Measurements from ENCODE around the gene TMEM198. TPM values are rescaled to one million over a fixed set of nuclear protein-coding genes. Genes with fewer than 3 reads are reported as not detected.
A peak's percentile ranks its signal among the peaks of the same experiment; 100 is the strongest.

TMEM198 gene
- total RNA-seq, 1 donor from 2014 or later: 2.5 TPM

GRCh38 chr2:219497495-219498279, 46.1 kb upstream of the TMEM198 start:
- Histone ChIP-seq H3K27ac (replicated peaks) (peak overlapping the region; percentile 99), H3K36me3 (peaks cover 14% of the 10 kb centered on the region), H3K27me3 (ENCODE audit: low read depth) (peaks cover 33% of the 10 kb centered on the region), H3K4me1 (peaks cover 55% of the 10 kb centered on the region), H3K9me3 (replicated peaks) (no peaks in the 10 kb centered on the region), H3K4me3 (peak overlapping the region; percentile 75)
- DNase-seq: peak; percentile 95
- TF ChIP-seq, protein P1, sequence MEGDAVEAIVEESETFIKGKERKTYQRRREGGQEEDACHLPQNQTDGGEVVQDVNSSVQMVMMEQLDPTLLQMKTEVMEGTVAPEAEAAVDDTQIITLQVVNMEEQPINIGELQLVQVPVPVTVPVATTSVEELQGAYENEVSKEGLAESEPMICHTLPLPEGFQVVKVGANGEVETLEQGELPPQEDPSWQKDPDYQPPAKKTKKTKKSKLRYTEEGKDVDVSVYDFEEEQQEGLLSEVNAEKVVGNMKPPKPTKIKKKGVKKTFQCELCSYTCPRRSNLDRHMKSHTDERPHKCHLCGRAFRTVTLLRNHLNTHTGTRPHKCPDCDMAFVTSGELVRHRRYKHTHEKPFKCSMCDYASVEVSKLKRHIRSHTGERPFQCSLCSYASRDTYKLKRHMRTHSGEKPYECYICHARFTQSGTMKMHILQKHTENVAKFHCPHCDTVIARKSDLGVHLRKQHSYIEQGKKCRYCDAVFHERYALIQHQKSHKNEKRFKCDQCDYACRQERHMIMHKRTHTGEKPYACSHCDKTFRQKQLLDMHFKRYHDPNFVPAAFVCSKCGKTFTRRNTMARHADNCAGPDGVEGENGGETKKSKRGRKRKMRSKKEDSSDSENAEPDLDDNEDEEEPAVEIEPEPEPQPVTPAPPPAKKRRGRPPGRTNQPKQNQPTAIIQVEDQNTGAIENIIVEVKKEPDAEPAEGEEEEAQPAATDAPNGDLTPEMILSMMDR (IDR thresholded peaks at IDR 0.05; ENCODE audit: borderline replicate concordance): no peak
- intact Hi-C loops (cut with micrococcal nuclease): no loop called here

GRCh38 chr2:219498280-219499057, 45.4 kb upstream of the TMEM198 start, which contains the start of gene GMPPA:
GMPPA (plus strand) TSS chr2:219498891; CDS start chr2:219499976, 1,085 bp downstream.
- Histone ChIP-seq H3K4me1 (peaks cover 55% of the 10 kb centered on the region), H3K36me3 (peaks cover 20% of the 10 kb centered on the region), H3K27ac (replicated peaks) (peak within 1 kb of the TSS; percentile 99), H3K9me3 (replicated peaks) (no peaks in the 10 kb centered on the region), H3K27me3 (ENCODE audit: low read depth) (peaks cover 25% of the 10 kb centered on the region), H3K4me3 (peak within 1 kb of the TSS; percentile 75)
- intact Hi-C loops (cut with micrococcal nuclease): no loop called here
- peak; percentile 95 for DNase-seq
- TF ChIP-seq, protein P1 (IDR thresholded peaks at IDR 0.05; ENCODE audit: borderline replicate concordance): peak; percentile 28

DNA sequence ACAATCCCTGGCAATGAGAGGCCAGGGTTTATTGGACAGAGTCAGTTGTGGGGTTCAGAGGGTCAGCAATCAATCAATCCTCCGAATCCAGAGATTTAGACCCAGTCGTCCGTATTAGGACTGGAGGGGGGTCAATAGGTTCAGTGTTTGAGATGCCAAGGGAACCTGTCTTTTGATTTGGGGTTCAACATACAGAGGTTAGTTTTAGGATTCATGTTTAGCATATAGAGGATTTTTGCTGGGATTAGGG, 44.8 kb upstream of the TMEM198 start:
- no peak for DNase-seq
- TF ChIP-seq, protein P1 (IDR thresholded peaks at IDR 0.05; ENCODE audit: borderline replicate concordance): no peak
- H3K27ac ChIP-seq (replicated peaks): peak overlapping the region; percentile 99
- peaks cover 55% of the 10 kb centered on the region for H3K4me1 ChIP-seq
- peak overlapping the region; percentile 75 for H3K4me3 ChIP-seq
- peaks cover 26% of the 10 kb centered on the region for H3K36me3 ChIP-seq
- intact Hi-C loops (cut with micrococcal nuclease): no loop called here
- no peaks in the 10 kb centered on the region for H3K9me3 ChIP-seq (replicated peaks)
- peaks cover 20% of the 10 kb centered on the region for H3K27me3 ChIP-seq (ENCODE audit: low read depth)

DNA sequence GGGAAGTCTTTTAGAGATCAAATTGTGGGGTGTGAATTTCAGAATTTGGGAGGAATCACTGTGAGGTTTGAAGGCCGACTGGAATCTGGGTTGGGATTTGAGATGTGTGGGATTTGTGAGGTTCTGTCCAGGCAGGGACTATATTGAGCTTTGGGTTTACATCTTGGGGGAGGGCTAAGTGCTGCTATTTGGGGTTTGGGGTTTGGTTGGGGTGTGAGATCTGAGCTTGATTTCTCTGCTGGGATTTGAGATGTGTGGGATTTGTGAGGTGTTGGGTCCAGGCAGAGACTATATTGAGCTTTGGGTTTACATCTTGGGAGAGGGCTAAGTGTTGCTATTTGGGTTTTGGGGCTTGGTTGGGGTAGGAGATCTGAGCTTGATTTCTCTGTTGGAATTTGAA, 44.3 kb upstream of the TMEM198 start:
- peaks cover 19% of the 10 kb centered on the region for H3K27me3 ChIP-seq (ENCODE audit: low read depth)
- TF ChIP-seq, protein P1 (IDR thresholded peaks at IDR 0.05; ENCODE audit: borderline replicate concordance): no peak

DNA sequence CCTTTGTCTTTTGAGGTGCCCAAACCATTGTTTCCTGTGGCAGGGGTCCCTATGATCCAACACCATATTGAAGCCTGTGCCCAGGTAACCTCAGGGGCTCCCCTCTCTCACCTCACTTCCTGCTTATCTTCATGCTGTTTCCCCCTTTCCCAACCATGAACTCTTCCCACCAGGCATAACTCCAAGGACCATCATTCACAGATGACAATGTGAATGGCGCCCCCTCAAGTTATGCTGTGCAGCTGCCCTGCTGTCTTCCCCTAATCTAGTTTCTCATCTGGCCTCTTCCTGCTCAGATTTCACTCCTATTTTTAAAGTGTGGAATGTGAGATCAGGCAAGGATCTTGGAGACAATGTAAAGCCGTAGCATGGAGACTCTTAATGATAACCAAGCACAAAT, 43.7 kb upstream of the TMEM198 start:
- no peak for DNase-seq
- TF ChIP-seq, protein P1 (IDR thresholded peaks at IDR 0.05; ENCODE audit: borderline replicate concordance): no peak
- Histone ChIP-seq H3K9me3 (replicated peaks) (no peaks in the 10 kb centered on the region), H3K27ac (replicated peaks) (no peak overlapping the region), H3K4me1 (peaks cover 48% of the 10 kb centered on the region), H3K36me3 (peaks cover 37% of the 10 kb centered on the region), H3K27me3 (ENCODE audit: low read depth) (peaks cover 19% of the 10 kb centered on the region), H3K4me3 (no peak overlapping the region)
- intact Hi-C loops (cut with micrococcal nuclease): no loop called here

More for the DNA sequence above, 44.3 kb upstream of the TMEM198 start:
- Histone ChIP-seq H3K4me1 (peaks cover 54% of the 10 kb centered on the region), H3K4me3 (peak overlapping the region; percentile 75), H3K27ac (replicated peaks) (no peak overlapping the region), H3K36me3 (peaks cover 31% of the 10 kb centered on the region), H3K9me3 (replicated peaks) (no peaks in the 10 kb centered on the region)
- intact Hi-C loops (cut with micrococcal nuclease): no loop called here
- no peak for DNase-seq
